ENCODE data around the gene DGUOK. TPM values are rescaled to one million over a fixed set of nuclear protein-coding genes. Genes with fewer than 3 reads are reported as not detected.

Gene DGUOK
- total and polyA plus RNA-seq, 2 donors from 2014 or later: 44.4 to 86.2 TPM

GRCh38 chr2:74000666-74001065, 74.0 kb downstream of the DGUOK start:
- no peak overlapping the region for H3K27ac ChIP-seq (ENCODE audit: low read depth in 2 of 2, low read length in 2 of 2)
- H3K9ac ChIP-seq (ENCODE audit: low read length in 3 of 3): no peak overlapping the region
- intact Hi-C loops (cut with DNase I): no loop called here
- H3K27me3 ChIP-seq (ENCODE audit: control insufficient read depth, insufficient read depth, low read length): no peaks in the 10 kb centered on the region
- TF ChIP-seq CTCF (IDR thresholded peaks at IDR 0.05; ENCODE audit: borderline replicate concordance, extremely low read depth, insufficient read depth): no peak
- peak overlapping the region in 1 of 3 donors; percentile 41 for H3K4me3 ChIP-seq (ENCODE audit: low read length in 3 of 3)
- no peak for DNase-seq
- H3K9me3 ChIP-seq (ENCODE audit: control insufficient read depth in 2 of 3, insufficient read depth in 1 of 3, low read length in 3 of 3): no peaks in the 10 kb centered on the region
- H3K36me3 ChIP-seq (ENCODE audit: control insufficient read depth in 2 of 3, insufficient read depth in 3 of 3, low read length in 3 of 3): no peaks in the 10 kb centered on the region
- FAIRE-seq: no peak
- peaks cover 3 to 17% (median 4%) of the 10 kb centered on the region in 3 donors for H3K4me1 ChIP-seq (ENCODE audit: control insufficient read depth in 2 of 3, insufficient read depth in 2 of 3, low read depth in 1 of 3, low read length in 3 of 3)

GRCh38 chr2:74001121-74001520, 74.4 kb downstream of the DGUOK start:
- FAIRE-seq: no peak

GRCh38 chr2:74001781-74002504, 75.3 kb downstream of the DGUOK start:
- intact Hi-C loops (cut with DNase I): no loop called here
- peak overlapping the region in 2 of 3 donors; percentile 19 to 27 for H3K4me3 ChIP-seq (ENCODE audit: low read length in 3 of 3)
- no peaks in the 10 kb centered on the region for H3K9me3 ChIP-seq (ENCODE audit: control insufficient read depth in 2 of 3, insufficient read depth in 1 of 3, low read length in 3 of 3)
- H3K4me1 ChIP-seq (ENCODE audit: control insufficient read depth in 2 of 3, insufficient read depth in 2 of 3, low read depth in 1 of 3, low read length in 3 of 3): peaks cover 3 to 21% (median 4%) of the 10 kb centered on the region in 3 donors
- FAIRE-seq (no peak), DNase-seq (peak in 1 of 5 donors; percentile 45)
- no peaks in the 10 kb centered on the region for H3K27me3 ChIP-seq (ENCODE audit: control insufficient read depth, insufficient read depth, low read length)
- no peak for TF ChIP-seq CTCF (IDR thresholded peaks at IDR 0.05; ENCODE audit: borderline replicate concordance, extremely low read depth, insufficient read depth)
- H3K9ac ChIP-seq (ENCODE audit: low read length in 3 of 3): no peak overlapping the region
- H3K36me3 ChIP-seq (ENCODE audit: control insufficient read depth in 2 of 3, insufficient read depth in 3 of 3, low read length in 3 of 3): no peaks in the 10 kb centered on the region
- H3K27ac ChIP-seq (ENCODE audit: low read depth in 2 of 2, low read length in 2 of 2): no peak overlapping the region

More at GRCh38 chr2:74001121-74001520, 74.4 kb downstream of the DGUOK start:
- no peaks in the 10 kb centered on the region for H3K9me3 ChIP-seq (ENCODE audit: control insufficient read depth in 2 of 3, insufficient read depth in 1 of 3, low read length in 3 of 3)
- intact Hi-C loops (cut with DNase I): no loop called here
- no peak overlapping the region for H3K9ac ChIP-seq (ENCODE audit: low read length in 3 of 3)
- no peak for DNase-seq
- peaks cover 3 to 18% (median 4%) of the 10 kb centered on the region in 3 donors for H3K4me1 ChIP-seq (ENCODE audit: control insufficient read depth in 2 of 3, insufficient read depth in 2 of 3, low read depth in 1 of 3, low read length in 3 of 3)
- TF ChIP-seq CTCF (IDR thresholded peaks at IDR 0.05; ENCODE audit: borderline replicate concordance, extremely low read depth, insufficient read depth): no peak
- no peak overlapping the region for H3K27ac ChIP-seq (ENCODE audit: low read depth in 2 of 2, low read length in 2 of 2)
- no peak overlapping the region for H3K4me3 ChIP-seq (ENCODE audit: low read length in 3 of 3)
- H3K36me3 ChIP-seq (ENCODE audit: control insufficient read depth in 2 of 3, insufficient read depth in 3 of 3, low read length in 3 of 3): no peaks in the 10 kb centered on the region
- no peaks in the 10 kb centered on the region for H3K27me3 ChIP-seq (ENCODE audit: control insufficient read depth, insufficient read depth, low read length)
